Prostate gland (tissue), 2 donors: ENCODE data around the gene PPFIA4. TPM values are rescaled to one million over a fixed set of nuclear protein-coding genes. Genes with fewer than 3 reads are reported as not detected.

Experiments used
- DNase-seq: peaks from one replicate; pipeline ENCODE4 v3.0.0-alpha.2; 2019; ENCODE audit warnings: low spot score
- H3K27ac ChIP-seq, 2 donors: fragments of 200-600 bp; sonication (generic); 2 replicates each; pipeline ENCODE4 v1.5.1; 2017 to 2019
- H3K27me3 ChIP-seq: fragments of 200-600 bp; sonication (generic); replicated peaks from 2 replicates; pipeline ENCODE4 v1.5.1; 2019; ENCODE audit not compliant: insufficient read depth
- H3K36me3 ChIP-seq, 2 donors: fragments of 200-600 bp; sonication (generic); 1 replicate in 1 of 2; 2 replicates in 1 of 2; pipeline versions ENCODE4 v1.5.1 to v1.8.1; 2017 to 2019
- H3K4me1 ChIP-seq: fragments of 200-600 bp; sonication (generic); replicated peaks from 2 replicates; pipeline ENCODE4 v1.5.1; 2019
- H3K4me3 ChIP-seq, 2 donors: fragments of 200-600 bp; sonication (generic); 2 replicates each; pipeline ENCODE4 v1.5.1; 2017 to 2019
- H3K9me3 ChIP-seq: fragments of 200-600 bp; sonication (generic); 2 replicates; pipeline ENCODE4 v1.5.1; 2017
- CTCF ChIP-seq, 4 experiments: fragments of 200-600 bp in 2 of 4; fragments of 450-650 bp in 2 of 4; sonication (generic) in 2 of 4; IDR thresholded peaks; 1 replicate in 3 of 4; 2 replicates in 1 of 4; pipeline ENCODE4 v1.5.1; 2016 to 2019; ENCODE audit warnings: antibody characterized with exemption in 4 of 4, mild to moderate bottlenecking in 2 of 4, moderate library complexity in 2 of 4
- POLR2A ChIP-seq: fragments of 450-650 bp; IDR thresholded peaks from one replicate; pipeline ENCODE4 v1.6.1; 2016; ENCODE audit warnings: antibody characterized with exemption, mild to moderate bottlenecking
- POLR2AphosphoS5 ChIP-seq: sonication (generic); formaldehyde crosslinking; IDR thresholded peaks from one replicate; pipeline ENCODE4 v1.6.1; 2017; ENCODE audit warnings: antibody characterized with exemption
- WGBS: methylation state at CpG from one replicate; pipeline ENCODE4 v1.1.5; 2018; 5-methylcytosine and 5-hydroxymethylcytosine counted together
- intact Hi-C: fragments of 100-400 bp; cut with DNase I; formaldehyde crosslinking; loops from one replicate; pipeline ENCODE4 v1.14.2; 2022
- total RNA-seq, 2 donors: library from RNA; depleted of rRNA; stranded (reverse); fragments of >200 nt; gene quantifications; one replicate each; pipeline ENCODE4 v1.1.0, GENCODE V29; 2016

The PPFIA4 gene
- total RNA-seq, 2 donors from 2014 or later: 0.50 to 16.9 TPM

GRCh38 chr1:203046984-203047630 lies 20.8 kb downstream of the PPFIA4 start:
- Histone ChIP-seq H3K36me3 (no peaks in the 10 kb centered on the region), H3K4me3 (no peak overlapping the region), H3K4me1 (no peaks in the 10 kb centered on the region), H3K9me3 (no peaks in the 10 kb centered on the region), H3K27ac (no peak overlapping the region), H3K27me3 (peaks cover 2% of the 10 kb centered on the region)
- TF ChIP-seq POLR2AphosphoS5: no peak
- no peak for TF ChIP-seq POLR2A
- no peak for TF ChIP-seq CTCF (IDR thresholded peaks at IDR 0.05)
- 74% methylated on average over 15 of the region's 15 CpGs for WGBS
- DNase-seq: no peak
- intact Hi-C loops: no loop called here

- peaks cover 2% of the 10 kb centered on the region for H3K27me3 ChIP-seq
- no peak overlapping the region for H3K4me3 ChIP-seq
- no peaks in the 10 kb centered on the region for H3K9me3 ChIP-seq
- TF ChIP-seq POLR2A: no peak
- no peak for TF ChIP-seq POLR2AphosphoS5
- TF ChIP-seq CTCF (IDR thresholded peaks at IDR 0.05): no peak
- no peaks in the 10 kb centered on the region for H3K36me3 ChIP-seq
- no peak overlapping the region for H3K27ac ChIP-seq
- H3K4me1 ChIP-seq: no peaks in the 10 kb centered on the region
- intact Hi-C loops: no loop called here
- WGBS: 89% methylated on average over 11 of the region's 11 CpGs
- DNase-seq: no peak
Measured at GRCh38 chr1:203048086-203048485, 21.8 kb downstream of the PPFIA4 start.

- Histone ChIP-seq H3K27ac (no peak overlapping the region), H3K4me3 (no peak overlapping the region), H3K27me3 (peaks cover 2% of the 10 kb centered on the region), H3K4me1 (no peaks in the 10 kb centered on the region), H3K9me3 (no peaks in the 10 kb centered on the region), H3K36me3 (no peaks in the 10 kb centered on the region)
- 60% methylated on average over 23 of the region's 23 CpGs for WGBS
- no peak for TF ChIP-seq POLR2AphosphoS5
- no peak for TF ChIP-seq CTCF (IDR thresholded peaks at IDR 0.05)
- TF ChIP-seq POLR2A: no peak
- no peak for DNase-seq
- intact Hi-C loops: no loop called here
Measured at GRCh38 chr1:203048555-203049051, 22.3 kb downstream of the PPFIA4 start.

- intact Hi-C loops: no loop called here
- no peaks in the 10 kb centered on the region for H3K9me3 ChIP-seq
- no peak overlapping the region for H3K4me3 ChIP-seq
- no peaks in the 10 kb centered on the region for H3K36me3 ChIP-seq
- 85% methylated on average over 4 of the region's 4 CpGs for WGBS
- H3K27ac ChIP-seq: no peak overlapping the region
- no peaks in the 10 kb centered on the region for H3K4me1 ChIP-seq
- no peak for TF ChIP-seq POLR2AphosphoS5
- TF ChIP-seq CTCF (IDR thresholded peaks at IDR 0.05): no peak
- TF ChIP-seq POLR2A: no peak
- no peaks in the 10 kb centered on the region for H3K27me3 ChIP-seq
- no peak for DNase-seq
Measured at GRCh38 chr1:203049077-203049476, 22.8 kb downstream of the PPFIA4 start.

- DNase-seq: no peak
- TF ChIP-seq POLR2AphosphoS5 (no peak), CTCF (IDR thresholded peaks at IDR 0.05) (no peak), POLR2A (no peak)
- H3K4me1 ChIP-seq: no peaks in the 10 kb centered on the region
- H3K9me3 ChIP-seq: no peaks in the 10 kb centered on the region
- WGBS: 85% methylated on average over 14 of the region's 14 CpGs
- no peak overlapping the region for H3K27ac ChIP-seq
- no peaks in the 10 kb centered on the region for H3K36me3 ChIP-seq
- no peaks in the 10 kb centered on the region for H3K27me3 ChIP-seq
- no peak overlapping the region for H3K4me3 ChIP-seq
- intact Hi-C loops: no loop called here
Measured at GRCh38 chr1:203049576-203050180, 23.4 kb downstream of the PPFIA4 start.
